ACC112 (cell line): ENCODE results near the gene SIGLEC9.

ENCODE experiments used
- H2AFZ ChIP-seq: fragments of 200-600 bp; sonication (generic); one replicate; pipeline ENCODE4 v1.6.0; 2017; ENCODE audit warnings: antibody characterized with exemption, low read length; ENCODE audit not compliant: unreplicated experiment
- H3K27ac ChIP-seq: fragments of 200-600 bp; sonication (generic); 2 replicates; pipeline ENCODE4 v1.5.1; 2014; ENCODE audit warnings: low read depth, mild to moderate bottlenecking, antibody characterized with exemption, low read length, moderate library complexity
- H3K27me3 ChIP-seq: fragments of 200-600 bp; sonication (generic); 2 replicates; pipeline ENCODE4 v1.6.1; 2014; ENCODE audit warnings: mild to moderate bottlenecking, antibody characterized with exemption, low read length, moderate library complexity, mixed read lengths; ENCODE audit not compliant: insufficient read depth
- H3K36me3 ChIP-seq: fragments of 200-600 bp; sonication (generic); 2 replicates; pipeline ENCODE4 v1.6.1; 2016; ENCODE audit warnings: mild to moderate bottlenecking, antibody characterized with exemption, low read length, moderate library complexity, mixed read lengths; ENCODE audit not compliant: insufficient read depth
- H3K4me1 ChIP-seq: fragments of 200-600 bp; sonication (generic); one replicate; pipeline ENCODE4 v1.6.1; 2016; ENCODE audit warnings: low read length, mixed read lengths; ENCODE audit not compliant: insufficient read depth, unreplicated experiment, control insufficient read depth
- H3K4me3 ChIP-seq: fragments of 200-600 bp; sonication (generic); 2 replicates; pipeline ENCODE4 v1.5.1; 2014; ENCODE audit warnings: mild to moderate bottlenecking, low read depth, low read length
- H3K79me2 ChIP-seq: fragments of 200-600 bp; sonication (generic); one replicate; pipeline ENCODE4 v1.6.0; 2016; ENCODE audit warnings: low read length; ENCODE audit not compliant: control insufficient read depth, unreplicated experiment, insufficient read depth

SIGLEC9 gene

GRCh38 chr19:51097166-51097738, 27.5 kb upstream of the SIGLEC9 start:
- H3K27ac ChIP-seq: no peak overlapping the region

GRCh38 chr19:51097796-51098195, 26.9 kb upstream of the SIGLEC9 start:
- no peak overlapping the region for H3K4me3 ChIP-seq
- no peaks in the 10 kb centered on the region for H3K4me1 ChIP-seq
- H3K79me2 ChIP-seq: no peaks in the 10 kb centered on the region
- H3K27me3 ChIP-seq: no peaks in the 10 kb centered on the region
- H3K36me3 ChIP-seq: no peaks in the 10 kb centered on the region
- H3K27ac ChIP-seq: no peak overlapping the region
- no peak overlapping the region for H2AFZ ChIP-seq

More at GRCh38 chr19:51097166-51097738, 27.5 kb upstream of the SIGLEC9 start:
- Histone ChIP-seq H3K4me1 (no peaks in the 10 kb centered on the region), H2AFZ (no peak overlapping the region), H3K27me3 (no peaks in the 10 kb centered on the region), H3K79me2 (no peaks in the 10 kb centered on the region), H3K36me3 (no peaks in the 10 kb centered on the region), H3K4me3 (no peak overlapping the region)

- no peaks in the 10 kb centered on the region for H3K27me3 ChIP-seq
- H3K36me3 ChIP-seq: no peaks in the 10 kb centered on the region
- H3K79me2 ChIP-seq: no peaks in the 10 kb centered on the region
- no peak overlapping the region for H2AFZ ChIP-seq
- H3K4me3 ChIP-seq: no peak overlapping the region
- H3K4me1 ChIP-seq: no peaks in the 10 kb centered on the region
- no peak overlapping the region for H3K27ac ChIP-seq
These were observed 26.2 kb upstream of the SIGLEC9 start for GRCh38 chr19:51098365-51099046.

- H3K79me2 ChIP-seq: no peaks in the 10 kb centered on the region
- no peak overlapping the region for H3K27ac ChIP-seq
- no peaks in the 10 kb centered on the region for H3K36me3 ChIP-seq
- no peaks in the 10 kb centered on the region for H3K4me1 ChIP-seq
- H3K4me3 ChIP-seq: no peak overlapping the region
- no peak overlapping the region for H2AFZ ChIP-seq
- no peaks in the 10 kb centered on the region for H3K27me3 ChIP-seq
These were observed 25.7 kb upstream of the SIGLEC9 start for GRCh38 chr19:51099047-51099382.

GRCh38 chr19:51100601-51101000, 24.1 kb upstream of the SIGLEC9 start:
- no peak overlapping the region for H3K4me3 ChIP-seq
- H3K27me3 ChIP-seq: no peaks in the 10 kb centered on the region
- no peaks in the 10 kb centered on the region for H3K36me3 ChIP-seq
- H2AFZ ChIP-seq: no peak overlapping the region
- no peaks in the 10 kb centered on the region for H3K4me1 ChIP-seq
- H3K79me2 ChIP-seq: no peaks in the 10 kb centered on the region
- no peak overlapping the region for H3K27ac ChIP-seq

GRCh38 chr19:51101171-51101865, 23.4 kb upstream of the SIGLEC9 start:
- Histone ChIP-seq H3K4me3 (no peak overlapping the region), H3K36me3 (no peaks in the 10 kb centered on the region), H3K79me2 (peaks cover 4% of the 10 kb centered on the region), H3K27ac (no peak overlapping the region), H3K4me1 (no peaks in the 10 kb centered on the region), H3K27me3 (no peaks in the 10 kb centered on the region), H2AFZ (no peak overlapping the region)

- no peak overlapping the region for H3K4me3 ChIP-seq
- H2AFZ ChIP-seq: no peak overlapping the region
- H3K27ac ChIP-seq: no peak overlapping the region
- H3K36me3 ChIP-seq: no peaks in the 10 kb centered on the region
- peaks cover 10% of the 10 kb centered on the region for H3K79me2 ChIP-seq
- H3K27me3 ChIP-seq: no peaks in the 10 kb centered on the region
- no peaks in the 10 kb centered on the region for H3K4me1 ChIP-seq
These were observed 21.7 kb upstream of the SIGLEC9 start for GRCh38 chr19:51102991-51103390.

GRCh38 chr19:51103926-51104341, 20.8 kb upstream of the SIGLEC9 start:
- no peaks in the 10 kb centered on the region for H3K36me3 ChIP-seq

GRCh38 chr19:51107406-51108065, 17.2 kb upstream of the SIGLEC9 start:
- Histone ChIP-seq H3K79me2 (peaks cover 10% of the 10 kb centered on the region), H2AFZ (peak overlapping the region; percentile 10), H3K36me3 (no peaks in the 10 kb centered on the region), H3K4me3 (peak overlapping the region; percentile 89), H3K27me3 (peaks cover 5% of the 10 kb centered on the region), H3K4me1 (no peaks in the 10 kb centered on the region), H3K27ac (no peak overlapping the region)

More at GRCh38 chr19:51103926-51104341, 20.8 kb upstream of the SIGLEC9 start:
- H2AFZ ChIP-seq: no peak overlapping the region
- H3K4me3 ChIP-seq: no peak overlapping the region
- H3K4me1 ChIP-seq: no peaks in the 10 kb centered on the region
- no peaks in the 10 kb centered on the region for H3K27me3 ChIP-seq
- H3K79me2 ChIP-seq: peaks cover 10% of the 10 kb centered on the region
- no peak overlapping the region for H3K27ac ChIP-seq

GRCh38 chr19:51108066-51108804, 16.5 kb upstream of the SIGLEC9 start, which contains the start of gene CTU1:
Gene CTU1, minus strand, starts transcription at chr19:51108409. Its CDS starts 3,840 bp downstream, at chr19:51104569.
- H3K36me3 ChIP-seq: no peaks in the 10 kb centered on the region
- H3K79me2 ChIP-seq: peaks cover 10% of the 10 kb centered on the region
- peak within 1 kb of the TSS; percentile 89 for H3K4me3 ChIP-seq
- H3K27me3 ChIP-seq: peaks cover 12% of the 10 kb centered on the region
- H2AFZ ChIP-seq: peak within 1 kb of the TSS; percentile 37
- no peak within 1 kb of the TSS for H3K27ac ChIP-seq
- H3K4me1 ChIP-seq: no peaks in the 10 kb centered on the region
